Neural cell (in vitro differentiated cells): ENCODE results near the gene PCDH15. TPM values are rescaled to one million over a fixed set of nuclear protein-coding genes. Genes with fewer than 3 reads are reported as not detected.

Experiments used
- H2AFZ ChIP-seq: fragments of 200-600, 300-800 bp; sonication (generic), shearing (Covaris generic); 2 replicates; pipeline ENCODE4 v1.6.0; 2014; ENCODE audit warnings: low read depth, mild to moderate bottlenecking, antibody characterized with exemption, low read length, moderate library complexity
- H3F3A ChIP-seq: fragments of 200-600 bp; shearing (Covaris generic); 2 replicates; pipeline ENCODE4 v1.6.1; 2016; ENCODE audit warnings: mild to moderate bottlenecking, moderate library complexity, mixed read lengths, antibody characterized with exemption, low read length; ENCODE audit not compliant: insufficient read depth, poor library complexity, severe bottlenecking
- H3K27ac ChIP-seq: fragments of 200-600, 300-800 bp; sonication (generic), shearing (Covaris generic); 2 replicates; pipeline ENCODE4 v1.5.1; 2014; ENCODE audit warnings: mild to moderate bottlenecking, low read length, moderate library complexity
- H3K27me3 ChIP-seq: fragments of 300-800, 200-600 bp; sonication (generic), shearing (Covaris generic); 2 replicates; pipeline ENCODE4 v1.6.0; 2014; ENCODE audit warnings: mild to moderate bottlenecking, low read depth, low read length, moderate library complexity; ENCODE audit not compliant: insufficient read depth
- H3K36me3 ChIP-seq: fragments of 300-800, 200-600 bp; sonication (generic), shearing (Covaris generic); 2 replicates; pipeline ENCODE4 v1.5.1; 2014; ENCODE audit warnings: mild to moderate bottlenecking, antibody characterized with exemption, low read length, moderate library complexity; ENCODE audit not compliant: insufficient read depth
- H3K4me2 ChIP-seq: fragments of 300-800, 200-600 bp; sonication (generic), shearing (Covaris generic); 2 replicates; pipeline ENCODE4 v1.6.0; 2014; ENCODE audit warnings: mild to moderate bottlenecking, low read length
- H3K4me3 ChIP-seq: fragments of 300-800, 200-600 bp; sonication (generic), shearing (Covaris generic); 2 replicates; pipeline ENCODE4 v1.5.1; 2014; ENCODE audit warnings: mild to moderate bottlenecking, low read length, moderate library complexity
- H3K79me2 ChIP-seq: fragments of 200-600 bp; shearing (Covaris generic); replicated peaks from 2 replicates; pipeline ENCODE4 v1.6.0; 2014; ENCODE audit warnings: mild to moderate bottlenecking, low read length, moderate library complexity; ENCODE audit not compliant: insufficient read depth
- H3K9ac ChIP-seq: fragments of 300-800, 200-600 bp; sonication (generic), shearing (Covaris generic); 2 replicates; pipeline ENCODE4 v1.6.1; 2016; ENCODE audit warnings: mild to moderate bottlenecking, low read length, mixed read lengths
- H3K9me2 ChIP-seq: fragments of 200-600 bp; shearing (Covaris generic); 2 replicates; pipeline ENCODE4 v1.6.1; 2016; ENCODE audit warnings: mild to moderate bottlenecking, low read length, mixed read lengths; ENCODE audit not compliant: insufficient read depth
- H3K9me3 ChIP-seq: fragments of 200-600, 300-800 bp; sonication (generic), shearing (Covaris generic); 2 replicates; pipeline ENCODE4 v1.6.1; 2016; ENCODE audit warnings: mild to moderate bottlenecking, mixed run types, low read length, moderate library complexity, mixed read lengths
- H4K20me1 ChIP-seq: fragments of 200-600 bp; shearing (Covaris generic); 2 replicates; pipeline ENCODE4 v1.6.1; 2016; ENCODE audit warnings: mild to moderate bottlenecking, mixed run types; ENCODE audit not compliant: insufficient read depth
- CTCF ChIP-seq: fragments of 450-650 bp; IDR thresholded peaks from 2 replicates; pipeline ENCODE4 v1.5.1; 2014; ENCODE audit warnings: antibody characterized with exemption, mild to moderate bottlenecking, moderate library complexity; ENCODE audit not compliant: poor library complexity, severe bottlenecking
- EP300 ChIP-seq: fragments of 450-650 bp; conservative IDR thresholded peaks from 2 replicates; pipeline ENCODE4 v1.6.1; 2014; ENCODE audit warnings: antibody characterized with exemption, mild to moderate bottlenecking, moderate library complexity; ENCODE audit not compliant: poor library complexity, severe bottlenecking
- EZH2 ChIP-seq: fragments of 200-600, 300-800 bp; shearing (Covaris generic), sonication (generic); IDR thresholded peaks from 2 replicates; pipeline ENCODE4 v1.6.1; 2014; ENCODE audit warnings: antibody characterized with exemption, low read length, borderline replicate concordance, mild to moderate bottlenecking; ENCODE audit not compliant: insufficient read depth, poor library complexity, severe bottlenecking
- MXI1 ChIP-seq: fragments of 450-650 bp; conservative IDR thresholded peaks from 2 replicates; pipeline ENCODE4 v1.6.1; 2014; ENCODE audit warnings: antibody characterized with exemption, mild to moderate bottlenecking; ENCODE audit not compliant: poor library complexity, severe bottlenecking
- POLR2AphosphoS5 ChIP-seq: IDR thresholded peaks from 2 replicates; pipeline ENCODE4 v1.6.1; 2012
- RAD21 ChIP-seq: fragments of 450-650 bp; conservative IDR thresholded peaks from 2 replicates; pipeline ENCODE4 v1.6.1; 2014; ENCODE audit warnings: antibody characterized with exemption, mild to moderate bottlenecking, moderate library complexity
- REST ChIP-seq: IDR thresholded peaks from 2 replicates; pipeline ENCODE4 v1.6.1; 2012; ENCODE audit warnings: borderline replicate concordance
- SMC3 ChIP-seq: fragments of 450-650 bp; conservative IDR thresholded peaks from 2 replicates; pipeline ENCODE4 v1.6.1; 2014; ENCODE audit warnings: antibody characterized with exemption, mild to moderate bottlenecking, moderate library complexity; ENCODE audit not compliant: poor library complexity
- TAF1 ChIP-seq: IDR thresholded peaks from 2 replicates; pipeline ENCODE4 v1.6.1; 2012; ENCODE audit warnings: low read depth
- polyA plus RNA-seq: library from polyadenylated mRNA; depleted of rRNA; stranded (reverse); fragments of >200 nt; gene quantifications from 2 replicates; pipeline ENCODE4 v1.2.3, GENCODE V29; 2014

PCDH15 gene
- polyA plus RNA-seq, 1 donor from 2014 or later = 1.2 TPM

GRCh38 chr10:54478601-54479000 lies 322.4 kb downstream of the PCDH15 start:
- Histone ChIP-seq H3K9me3 (no peaks in the 10 kb centered on the region), H3K9me2 (no peaks in the 10 kb centered on the region), H3K4me3 (no peak overlapping the region), H3K79me2 (no peaks in the 10 kb centered on the region), H3K9ac (no peak overlapping the region), H3K27ac (no peak overlapping the region), H2AFZ (no peak overlapping the region), H3F3A (no peaks in the 10 kb centered on the region), H4K20me1 (no peaks in the 10 kb centered on the region), H3K36me3 (no peaks in the 10 kb centered on the region), H3K27me3 (no peaks in the 10 kb centered on the region), H3K4me2 (no peak overlapping the region)
- no peak for TF ChIP-seq EZH2
- TF ChIP-seq MXI1 = no peak
- TF ChIP-seq EP300 = no peak
- TF ChIP-seq POLR2AphosphoS5 = no peak
- no peak for TF ChIP-seq TAF1
- TF ChIP-seq REST = no peak
- TF ChIP-seq CTCF = no peak

- Histone ChIP-seq H3K4me2 (no peak overlapping the region), H3K9me2 (no peaks in the 10 kb centered on the region), H4K20me1 (no peaks in the 10 kb centered on the region), H3K79me2 (no peaks in the 10 kb centered on the region), H3K9ac (no peak overlapping the region), H3K9me3 (no peaks in the 10 kb centered on the region), H2AFZ (no peak overlapping the region), H3F3A (no peaks in the 10 kb centered on the region), H3K27me3 (no peaks in the 10 kb centered on the region), H3K27ac (no peak overlapping the region), H3K36me3 (no peaks in the 10 kb centered on the region), H3K4me3 (no peak overlapping the region)
- no peak for TF ChIP-seq RAD21
- TF ChIP-seq REST = no peak
- TF ChIP-seq TAF1 = no peak
- TF ChIP-seq EP300 = no peak
- no peak for TF ChIP-seq EZH2
- no peak for TF ChIP-seq SMC3
- TF ChIP-seq MXI1 = no peak
- no peak for TF ChIP-seq CTCF
Observed at GRCh38 chr10:54477738-54478137, 323.3 kb downstream of the PCDH15 start.
